ENCODE measurements around the gene CERS5.

Gene CERS5

DNA sequence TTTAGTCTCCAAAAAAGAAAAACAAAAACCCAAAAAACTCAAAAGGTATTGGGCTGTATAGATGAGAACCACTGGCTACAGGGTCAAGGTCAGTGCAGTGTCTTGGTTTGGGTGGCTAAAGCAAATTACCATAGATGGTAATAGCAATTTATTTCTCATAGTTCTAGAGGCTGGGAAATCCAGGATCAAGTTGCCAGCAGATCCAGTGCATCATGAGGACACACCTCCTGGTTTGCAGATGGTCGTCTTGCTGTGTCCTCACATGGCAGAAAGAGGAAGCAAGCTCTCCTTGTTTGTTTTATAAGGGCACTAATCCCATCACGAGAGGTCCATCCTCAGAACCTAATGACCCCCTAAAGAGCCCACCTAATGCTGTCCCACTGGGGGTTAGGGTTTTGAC is 44.0 kb downstream of the CERS5 start:
- DNase-seq: no peak

DNA sequence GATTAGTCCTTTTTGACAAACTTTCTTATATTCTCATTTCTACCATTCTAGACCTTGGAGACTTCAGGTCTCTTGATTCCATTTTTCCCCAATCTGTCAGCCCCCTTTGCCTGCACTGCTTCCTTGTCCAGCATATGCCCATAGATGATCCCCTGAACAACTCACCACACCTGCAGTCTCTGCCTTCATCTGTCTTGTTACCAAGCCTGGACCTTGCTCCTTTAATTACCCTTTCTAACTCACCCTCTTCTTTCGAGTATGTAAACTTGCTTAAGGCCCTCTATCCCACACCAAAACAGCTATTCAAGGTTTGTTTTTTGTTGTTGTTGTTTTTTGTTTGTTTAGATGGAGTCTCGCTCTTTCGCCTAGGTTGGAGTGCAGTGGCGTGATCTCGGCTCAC is 45.5 kb downstream of the CERS5 start:
- DNase-seq: no peak

DNA sequence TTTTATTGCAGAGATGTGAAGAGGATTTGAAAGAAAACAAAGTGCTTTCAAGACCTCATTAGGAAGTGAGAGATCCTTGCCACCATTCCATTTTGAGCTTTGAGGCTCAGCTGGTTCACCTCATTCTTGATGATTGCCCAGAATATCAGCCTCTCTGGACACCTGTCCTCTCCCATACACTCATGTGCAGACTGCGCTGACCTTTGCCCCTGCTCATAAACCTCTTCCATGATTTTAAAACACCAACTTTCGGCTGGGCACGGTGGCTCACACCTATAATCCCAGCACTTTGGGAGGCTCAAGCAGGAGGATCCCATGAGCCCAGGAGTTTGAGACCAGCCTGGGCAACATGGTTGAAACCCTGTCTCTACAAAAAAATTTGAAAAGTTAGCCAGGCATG is 46.2 kb downstream of the CERS5 start:
- no peak for DNase-seq

DNA sequence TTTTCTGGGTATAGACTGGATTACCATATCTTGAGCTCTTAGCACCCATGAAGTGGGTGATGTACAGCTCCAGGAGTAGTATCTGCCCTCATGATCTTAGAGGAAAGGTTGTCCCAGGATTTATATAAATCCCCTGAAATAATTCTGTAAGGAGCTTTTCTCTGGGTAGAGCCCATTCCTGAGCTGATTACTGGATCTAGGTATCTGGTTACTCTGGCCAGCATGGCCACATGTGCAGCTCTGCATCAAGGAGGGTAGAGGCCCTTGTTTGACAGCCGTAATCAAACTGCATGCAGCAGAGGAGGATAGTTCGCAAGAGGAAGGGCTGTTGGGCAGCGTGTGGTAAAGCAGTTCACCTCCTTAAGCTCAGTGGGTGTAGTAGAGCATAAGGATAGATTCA is 46.6 kb downstream of the CERS5 start:
- no peak for DNase-seq

DNA sequence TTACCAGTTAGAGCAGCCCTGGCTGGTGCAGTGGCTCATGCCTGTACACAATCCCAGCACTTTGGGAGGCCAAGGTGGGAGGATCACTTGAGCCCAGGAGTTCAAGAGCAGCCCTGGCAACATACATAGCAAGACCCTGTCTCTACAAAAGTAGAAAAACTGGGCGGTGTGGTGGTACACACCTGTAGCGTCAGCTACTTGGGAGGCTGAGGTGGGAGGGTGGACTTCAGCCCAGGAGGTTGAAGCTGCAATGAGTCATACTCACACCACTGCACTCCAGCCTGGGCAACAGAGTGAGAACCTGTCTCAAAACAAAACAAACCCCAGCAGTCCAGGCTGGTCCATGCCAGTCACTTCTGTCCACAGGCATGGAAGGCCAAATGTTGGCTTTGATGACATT is 47.8 kb downstream of the CERS5 start:
- no peak for DNase-seq

DNA sequence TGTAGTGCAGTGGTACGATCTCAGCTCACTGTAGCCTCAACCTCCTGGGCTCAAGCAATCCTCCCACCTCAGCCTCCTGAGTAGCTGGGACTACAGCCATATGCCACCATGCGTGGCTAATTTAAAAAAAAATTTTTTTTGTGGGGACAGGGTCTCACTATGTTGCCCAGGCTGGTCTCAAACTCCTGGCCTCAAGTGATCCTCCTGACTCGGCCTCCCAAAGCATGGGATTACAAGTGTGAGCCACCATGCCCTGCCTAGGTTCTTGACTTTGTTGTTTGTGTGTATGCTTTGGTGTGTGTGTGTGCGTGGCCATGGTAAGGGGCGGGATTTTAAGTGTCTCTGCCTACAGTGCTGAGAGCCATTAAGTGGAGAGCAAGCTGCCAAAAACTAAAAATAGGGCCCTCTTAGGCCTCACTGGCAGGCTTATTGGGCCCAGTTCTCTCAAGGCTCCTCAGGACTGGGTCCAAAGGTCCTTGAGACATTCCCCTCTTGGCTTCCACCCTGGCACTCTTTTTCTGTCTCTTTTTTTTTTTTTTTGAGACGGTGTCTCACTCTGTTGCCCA is 50.0 kb downstream of the CERS5 start:
- DNase-seq: no peak

DNA sequence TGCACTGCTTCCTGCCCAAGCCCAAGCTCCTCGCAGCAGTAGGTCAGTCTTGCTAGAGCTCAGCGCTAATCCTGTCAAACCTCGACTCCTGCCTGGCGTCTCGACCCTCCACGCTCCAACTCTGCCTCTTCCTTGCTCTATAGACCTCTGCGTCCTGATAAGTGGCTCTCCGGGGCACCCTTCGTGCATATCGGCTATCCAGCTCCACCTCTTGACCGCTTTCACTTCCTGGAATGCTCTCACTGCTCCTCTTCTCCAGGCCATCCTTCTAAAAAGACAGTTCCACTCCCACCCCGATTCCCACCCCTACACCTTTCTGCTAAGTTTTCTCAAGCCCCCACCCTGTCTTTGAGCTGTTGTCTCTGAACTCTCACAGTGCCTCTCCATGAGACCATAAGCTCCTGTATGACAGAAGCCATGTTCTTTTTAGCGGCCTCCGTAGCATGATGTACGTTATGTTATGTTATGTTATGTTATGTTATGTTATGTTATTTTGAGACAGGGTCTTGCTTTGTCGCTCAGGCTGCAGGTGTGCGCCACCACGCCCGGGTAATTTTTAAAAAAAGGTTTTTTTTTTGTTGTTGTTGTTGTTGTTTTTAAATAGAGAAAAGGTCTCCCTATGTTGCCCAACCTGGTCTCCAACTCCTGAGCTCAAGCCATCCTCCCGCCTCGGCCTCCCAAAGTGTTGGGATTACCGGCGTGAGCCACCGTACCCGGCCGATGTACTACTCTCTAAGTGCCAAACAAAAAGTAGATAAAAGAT is 54.5 kb downstream of the CERS5 start:
- DNase-seq: peak; percentile 10

DNA sequence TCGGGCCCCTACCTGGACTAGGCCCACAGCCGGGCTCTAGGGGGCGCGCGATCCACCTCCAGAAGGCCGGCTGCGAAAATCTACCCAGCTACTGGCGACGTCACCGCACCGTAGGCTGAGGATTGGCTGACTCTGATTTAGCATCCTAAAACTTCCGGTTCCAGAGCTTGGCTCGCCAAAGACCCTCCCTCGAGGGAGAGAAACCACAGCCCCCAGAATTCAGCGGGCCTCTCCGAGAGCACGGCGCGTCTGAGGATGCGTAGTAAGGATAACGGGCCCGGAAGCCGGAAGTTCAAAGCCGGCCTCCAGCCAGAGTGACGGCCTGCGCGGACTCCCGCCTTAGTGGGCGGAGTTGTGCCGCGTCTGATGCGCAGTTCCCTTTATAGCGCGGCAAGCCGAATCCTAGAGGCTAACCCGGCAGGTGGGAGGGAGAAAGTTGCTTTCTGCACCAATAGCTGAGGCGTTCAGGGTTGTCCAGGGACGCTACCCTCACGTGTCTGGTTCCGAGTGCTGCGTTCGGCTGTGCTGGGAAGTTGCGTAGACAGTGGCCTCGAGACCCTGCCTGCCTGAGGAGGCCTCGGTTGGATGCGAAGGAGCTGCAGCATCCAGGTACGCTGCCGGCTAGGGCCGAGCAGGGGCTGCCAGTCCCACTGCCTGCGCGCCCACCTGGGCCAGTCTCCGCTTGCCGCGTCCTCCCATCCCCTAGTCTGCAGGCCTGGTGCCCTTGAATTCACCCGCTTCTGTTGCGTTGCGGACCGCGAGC is 55.3 kb downstream of the CERS5 start, which contains the start of gene COX14:
Gene COX14, plus strand, starts transcription at position 544 of the 763 bp plus-strand sequence. CDS start 7,808 bp downstream, outside the sequence.
- DNase-seq: peak; percentile 99

DNA sequence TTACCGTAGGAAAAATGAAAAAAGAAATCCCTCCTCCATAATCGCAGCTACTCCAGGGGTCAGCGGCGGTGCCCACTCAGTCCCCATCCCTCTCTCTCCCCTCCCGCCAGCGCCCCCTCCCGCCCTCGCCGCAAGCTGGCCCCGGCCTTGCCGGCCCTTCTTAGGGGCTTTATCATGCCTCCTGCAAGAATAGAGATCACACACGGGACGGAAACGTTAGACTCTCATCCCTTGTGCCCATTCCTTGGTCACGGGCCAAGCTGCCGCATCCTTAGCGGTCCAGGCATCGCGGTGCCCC is 55.8 kb downstream of the CERS5 start:
- no peak for DNase-seq

DNA sequence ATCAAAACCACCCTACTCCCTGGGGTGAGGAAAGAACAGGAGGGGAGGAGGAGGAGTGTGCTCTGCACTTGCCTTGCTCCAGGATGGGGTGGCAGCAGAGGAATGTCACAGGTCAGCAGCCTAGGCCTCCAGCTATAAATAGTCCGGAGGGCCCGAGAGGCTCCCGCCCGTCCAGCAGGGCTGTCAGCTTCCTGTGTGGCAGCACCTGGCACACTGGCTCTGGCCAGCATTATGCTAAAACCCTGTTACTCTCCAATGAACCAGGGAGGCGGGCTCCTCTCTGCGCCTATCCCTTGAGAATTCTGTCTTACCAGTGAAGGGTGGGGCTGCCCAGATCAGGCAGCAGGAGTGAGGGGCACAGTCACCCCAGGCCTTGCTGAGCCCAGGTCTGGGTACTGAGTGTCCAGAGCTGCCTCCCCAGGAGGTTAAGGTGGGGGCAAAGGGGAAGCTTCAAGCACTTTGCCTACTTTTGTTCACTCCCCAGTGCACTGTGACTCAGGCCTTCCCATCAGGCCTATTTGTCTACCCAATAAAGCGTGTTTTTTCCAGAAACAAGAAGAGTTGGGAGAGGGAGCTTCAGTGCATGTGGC is 56.3 kb downstream of the CERS5 start:
- DNase-seq: no peak

DNA sequence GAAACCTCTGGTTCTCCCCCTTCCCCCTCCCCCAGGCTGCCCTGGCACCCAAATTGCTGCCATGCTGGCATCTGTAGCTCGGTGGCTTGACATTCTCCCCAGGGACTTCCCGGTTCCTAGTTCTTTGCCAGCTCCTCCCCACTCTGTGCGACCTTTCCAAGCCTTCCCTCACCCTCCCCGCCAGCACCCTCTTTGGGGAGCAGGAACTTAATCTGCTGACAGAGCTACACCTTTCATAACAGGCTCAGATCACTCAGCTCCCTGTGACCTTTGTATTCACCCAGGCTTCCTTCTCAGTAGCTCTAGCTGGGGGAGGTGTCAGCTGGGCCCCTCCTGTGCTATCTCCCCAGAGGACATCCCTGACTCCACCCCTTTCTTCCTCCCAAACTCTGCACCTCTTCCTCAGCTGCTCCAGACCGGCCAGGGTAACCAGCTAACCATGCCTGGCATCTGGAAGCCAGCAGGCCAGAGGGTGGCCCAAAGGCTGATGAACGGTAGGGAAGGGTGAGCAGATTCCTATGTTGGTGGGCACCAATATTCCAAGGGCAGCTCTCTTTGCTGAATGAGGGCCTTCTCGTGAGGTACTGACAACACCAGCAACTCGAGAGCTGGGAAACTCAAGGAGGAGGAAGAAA is 56.9 kb downstream of the CERS5 start:
- no peak for DNase-seq

DNA sequence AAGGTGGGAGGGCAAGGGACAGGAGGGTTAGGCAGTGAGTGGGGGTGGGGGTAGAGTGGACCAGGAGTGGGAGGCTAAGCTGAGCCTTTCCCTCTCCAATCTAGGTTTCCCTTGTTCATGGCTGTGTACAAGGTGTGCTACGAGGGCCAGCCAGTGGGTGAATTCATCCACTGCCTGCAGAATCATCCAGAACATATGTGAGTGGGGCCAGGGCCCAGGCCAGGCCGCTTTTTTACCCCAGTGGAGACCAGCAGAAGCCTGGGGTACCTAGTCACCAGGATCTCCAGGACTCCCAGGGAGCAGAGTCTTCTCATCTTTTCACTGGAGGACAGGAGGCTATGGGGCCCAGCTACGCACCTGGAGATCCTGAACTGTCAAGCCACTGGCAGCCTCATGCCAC is 57.9 kb downstream of the CERS5 start:
- no peak for DNase-seq

DNA sequence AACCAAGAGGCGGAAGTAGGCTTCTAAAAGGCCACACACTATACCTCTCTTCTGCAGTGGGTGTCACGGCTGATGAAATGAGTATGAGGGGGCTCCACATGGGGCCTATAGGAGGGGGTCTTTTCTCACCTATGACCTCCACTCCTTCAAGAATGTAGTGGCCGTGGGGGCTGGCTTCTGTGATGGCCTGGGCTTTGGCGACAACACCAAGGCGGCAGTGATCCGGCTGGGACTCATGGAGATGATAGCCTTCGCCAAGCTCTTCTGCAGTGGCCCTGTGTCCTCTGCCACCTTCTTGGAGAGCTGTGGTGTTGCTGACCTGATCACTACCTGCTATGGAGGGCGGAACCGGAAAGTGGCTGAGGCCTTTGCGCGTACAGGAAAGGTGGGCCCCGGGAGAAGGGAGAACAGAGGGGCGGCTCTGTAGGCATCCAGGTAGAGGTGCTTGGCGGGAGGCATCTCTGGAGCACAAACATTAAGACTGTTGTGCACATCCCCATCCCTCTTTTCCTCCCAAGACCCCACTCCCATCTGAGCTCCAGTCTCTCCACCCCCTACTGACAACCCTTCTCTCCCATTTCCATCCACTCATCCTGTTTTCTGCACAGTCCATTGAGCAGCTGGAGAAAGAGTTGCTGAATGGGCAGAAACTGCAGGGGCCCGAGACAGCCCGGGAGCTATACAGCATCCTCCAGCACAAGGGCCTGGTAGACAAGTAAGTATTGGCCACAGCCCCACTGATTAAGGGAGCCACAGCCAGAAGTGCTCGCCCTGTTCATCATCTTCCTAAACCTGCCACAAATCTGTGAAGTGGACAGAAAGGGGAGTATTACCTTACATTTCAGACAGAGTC is 59.5 kb downstream of the CERS5 start:
- no peak for DNase-seq

DNA sequence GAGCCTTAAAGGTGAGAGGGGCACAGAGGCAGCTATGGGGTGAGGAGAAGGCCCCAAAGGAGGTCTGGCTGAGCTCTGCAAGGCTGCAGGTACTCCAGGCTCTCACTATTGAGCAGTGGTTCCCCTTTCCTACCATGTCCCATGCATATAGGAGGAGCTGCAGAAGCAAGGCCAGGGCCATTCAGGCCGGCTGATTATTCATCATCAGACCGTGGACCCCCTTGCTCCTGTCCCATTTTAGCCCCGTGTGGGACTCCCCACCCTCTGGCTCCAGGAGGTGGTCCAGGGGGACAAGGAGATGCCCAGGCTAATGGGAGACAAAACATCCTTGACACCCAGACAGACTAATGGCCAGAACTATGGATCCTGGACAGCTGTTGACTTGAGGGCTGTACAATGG is 60.3 kb downstream of the CERS5 start:
- no peak for DNase-seq

DNA sequence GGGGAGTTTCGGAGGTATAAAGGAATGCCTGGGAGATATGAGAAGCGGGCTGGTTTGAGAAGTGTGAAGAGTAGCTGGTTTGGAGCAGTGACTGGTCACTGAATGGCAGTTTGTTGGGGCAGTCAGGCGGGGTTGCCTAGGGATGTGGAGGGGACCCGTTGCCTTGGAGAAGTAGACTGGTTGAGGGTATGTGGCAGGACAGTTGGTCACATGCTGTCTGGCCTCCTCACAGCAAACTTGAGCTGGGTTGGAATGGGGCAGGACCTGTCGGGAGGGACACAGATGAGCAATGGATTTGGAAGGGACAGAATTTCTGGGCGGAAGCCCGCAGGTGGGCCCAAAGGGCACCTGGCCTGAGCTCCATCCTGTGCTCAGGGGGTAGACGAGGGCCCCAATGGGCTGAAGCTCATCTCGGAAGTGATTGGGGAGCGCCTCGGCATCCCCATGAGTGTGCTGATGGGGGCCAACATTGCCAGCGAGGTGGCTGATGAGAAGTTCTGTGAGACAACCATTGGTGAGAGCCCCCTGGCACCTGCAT is 61.2 kb downstream of the CERS5 start:
- no peak for DNase-seq

DNA sequence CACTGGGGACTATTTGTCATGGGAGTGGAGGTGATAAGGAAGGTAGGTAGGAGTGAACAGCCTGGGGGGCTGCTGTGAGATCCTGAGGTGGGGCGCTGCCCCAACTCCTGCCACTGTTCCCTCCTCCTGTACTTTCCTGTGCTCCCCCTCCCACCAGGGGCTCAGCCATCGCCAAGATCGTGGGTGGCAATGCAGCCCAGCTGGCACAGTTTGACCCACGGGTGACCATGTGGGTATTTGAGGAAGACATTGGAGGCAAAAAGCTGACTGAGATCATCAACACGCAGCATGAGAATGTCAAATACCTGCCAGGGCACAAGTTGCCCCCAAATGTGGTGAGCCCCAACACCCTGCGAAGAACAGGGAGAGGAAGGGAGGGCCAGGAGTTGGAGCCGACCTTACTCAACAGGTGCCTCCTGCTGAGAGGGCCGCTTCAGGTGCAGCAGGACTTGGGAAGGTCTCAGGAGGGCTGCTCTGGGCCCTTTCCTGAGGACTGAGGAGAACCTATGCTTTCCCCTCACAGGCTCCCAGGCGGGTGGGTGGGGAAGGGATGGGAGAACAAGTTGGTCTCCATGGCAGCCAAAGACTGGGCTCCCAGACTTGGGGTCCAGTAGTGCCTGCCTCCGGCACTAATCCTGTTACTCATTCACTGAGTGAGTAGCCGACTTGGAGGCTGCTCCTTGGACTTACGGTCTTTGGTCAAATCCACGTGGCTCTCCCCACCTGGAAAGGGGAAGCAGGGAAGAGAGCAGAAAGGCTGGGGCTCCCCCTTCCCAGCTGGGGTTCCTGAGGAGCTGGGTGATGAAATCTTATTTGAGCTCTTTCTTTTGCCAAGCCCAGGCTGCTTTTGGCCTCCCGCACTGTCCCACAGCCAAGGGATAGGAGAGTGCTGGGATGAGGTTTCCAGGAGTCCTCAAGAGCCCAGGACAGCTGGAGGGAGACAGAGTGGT is 62.5 kb downstream of the CERS5 start:
- DNase-seq: no peak

DNA sequence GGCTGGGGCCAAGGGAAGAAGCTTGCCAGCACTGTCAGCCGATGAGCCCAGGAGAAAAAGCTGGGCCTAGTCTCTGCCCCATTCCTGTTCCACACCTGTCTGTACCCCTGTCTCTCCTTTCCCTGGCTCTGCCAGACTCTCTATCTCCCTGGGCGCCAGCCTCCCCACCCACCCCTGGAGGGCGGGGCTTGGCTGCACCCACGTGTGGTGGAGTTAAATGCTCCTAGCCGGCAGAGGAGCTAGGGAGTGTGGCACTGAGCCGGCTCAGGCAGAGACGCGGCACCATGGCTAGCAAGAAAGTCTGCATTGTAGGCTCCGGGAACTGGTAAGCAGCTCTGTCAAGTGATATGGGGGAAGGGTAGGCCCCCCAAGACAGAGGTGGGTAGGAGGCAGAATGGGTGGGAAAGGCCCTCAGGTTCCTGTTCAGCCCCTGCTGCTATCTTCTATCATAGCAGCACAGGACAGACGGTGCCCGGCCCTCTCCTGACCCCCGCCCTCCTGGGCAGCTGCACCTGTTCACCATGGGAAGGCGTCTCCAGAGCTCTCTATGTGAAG is 63.3 kb downstream of the CERS5 start, which contains the start of gene GPD1:
Gene GPD1, plus strand, starts transcription at position 242 of the 555 bp plus-strand sequence. Its CDS starts 43 bp downstream, at position 285.
- no peak for DNase-seq

DNA sequence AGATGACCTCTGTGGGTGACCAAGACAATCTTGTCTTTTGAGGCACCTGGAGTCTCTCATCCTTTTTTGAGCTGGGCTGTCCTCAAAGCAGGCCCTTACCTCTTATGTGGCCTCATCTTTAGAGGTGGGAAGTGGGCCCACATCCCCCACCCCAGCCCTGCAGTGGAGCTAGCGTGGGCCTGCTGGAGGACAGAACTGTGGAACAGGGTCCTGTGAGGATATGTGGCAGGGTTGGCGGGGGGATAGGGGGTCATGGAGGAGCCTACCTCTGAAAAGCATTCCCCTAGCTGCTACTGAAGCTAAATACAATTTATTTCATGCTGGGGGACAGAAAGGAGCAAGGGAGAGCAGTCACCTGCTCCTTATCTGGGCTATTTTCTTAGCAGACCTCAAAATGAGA is 63.8 kb downstream of the CERS5 start:
- DNase-seq: no peak

DNA sequence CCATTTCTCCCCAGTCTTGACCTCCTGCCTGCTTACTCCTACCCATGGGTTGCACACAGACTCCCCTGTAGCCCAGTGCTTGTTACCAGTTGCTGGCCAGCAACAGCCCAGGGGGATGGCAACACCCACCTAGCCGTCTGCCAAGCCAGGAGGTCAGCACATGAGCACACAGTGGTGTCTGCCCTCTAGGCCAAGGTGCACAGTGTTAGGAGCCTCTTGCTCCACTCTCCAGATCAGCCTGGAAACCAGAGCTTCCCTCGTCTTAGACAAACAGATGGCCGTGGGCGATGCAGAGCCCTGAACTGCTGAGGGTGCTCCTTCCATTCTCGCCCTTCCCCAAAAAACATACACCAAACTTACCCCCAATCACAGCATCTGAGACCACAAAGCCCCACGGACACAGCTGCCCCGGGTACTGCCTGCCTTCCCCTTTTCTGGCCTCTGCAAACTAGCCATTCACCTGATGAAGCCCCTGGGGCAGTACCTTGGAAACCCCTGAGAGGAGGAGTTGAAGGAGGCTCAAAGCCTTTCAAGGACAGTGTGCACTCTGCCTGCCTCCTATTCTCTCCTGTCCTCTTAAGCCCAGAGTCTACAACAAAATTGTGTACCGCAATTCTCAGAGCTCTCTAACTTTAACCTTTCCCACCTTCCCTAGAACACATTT is 64.4 kb downstream of the CERS5 start:
- no peak for DNase-seq

DNA sequence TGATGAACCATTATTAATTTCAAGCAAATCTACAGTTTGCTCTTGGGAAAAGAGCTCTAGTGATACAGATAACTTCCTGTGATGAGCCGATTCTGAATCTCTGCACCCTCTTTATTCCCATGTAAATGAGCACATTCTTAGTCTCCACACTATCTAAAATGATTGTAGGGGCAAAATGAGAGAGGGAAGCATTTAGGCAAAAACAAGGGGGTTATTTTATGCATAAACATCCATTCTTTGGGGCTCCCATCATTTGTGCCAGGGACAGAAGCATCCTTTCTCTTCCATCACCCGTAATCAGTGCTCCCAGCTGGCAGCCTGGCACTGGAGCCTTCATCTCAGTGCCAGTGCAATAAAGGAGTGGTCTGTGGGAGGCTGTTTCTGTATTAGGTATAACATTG is 65.0 kb downstream of the CERS5 start:
- no peak for DNase-seq

All from T-helper 9 cell (primary cell).